GM18858 (cell line): ENCODE data around the gene SHBG.

ENCODE experiments used
- ATAC-seq: cut with Tn5 transposase; IDR thresholded peaks from one replicate; pipeline ENCODE4 v1.9.1; 2021; ENCODE audit not compliant: unreplicated experiment

SHBG gene

DNA sequence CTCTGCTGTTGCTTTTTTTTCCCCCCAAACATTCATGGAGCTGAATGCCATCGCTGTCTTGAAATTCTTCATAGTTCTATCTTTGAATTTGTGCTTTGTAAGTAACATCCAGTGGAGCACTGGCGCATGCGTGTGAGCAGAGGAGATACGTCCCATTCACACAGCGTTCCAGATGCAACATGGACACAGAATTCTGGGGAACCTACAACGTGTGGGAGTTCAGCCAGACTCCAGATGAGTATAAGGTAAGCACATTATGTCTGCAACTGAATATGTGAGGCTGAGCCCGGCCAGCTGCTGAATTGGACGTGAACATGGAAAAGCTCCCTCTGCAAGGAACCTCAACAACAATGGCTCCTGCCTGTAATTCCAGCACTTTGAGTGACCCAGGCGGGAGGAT is 16.5 kb downstream of the SHBG start:
- no peak for ATAC-seq

- no peak for ATAC-seq
Measured at GRCh38 chr17:7647018-7647417, 17.1 kb downstream of the SHBG start.

DNA sequence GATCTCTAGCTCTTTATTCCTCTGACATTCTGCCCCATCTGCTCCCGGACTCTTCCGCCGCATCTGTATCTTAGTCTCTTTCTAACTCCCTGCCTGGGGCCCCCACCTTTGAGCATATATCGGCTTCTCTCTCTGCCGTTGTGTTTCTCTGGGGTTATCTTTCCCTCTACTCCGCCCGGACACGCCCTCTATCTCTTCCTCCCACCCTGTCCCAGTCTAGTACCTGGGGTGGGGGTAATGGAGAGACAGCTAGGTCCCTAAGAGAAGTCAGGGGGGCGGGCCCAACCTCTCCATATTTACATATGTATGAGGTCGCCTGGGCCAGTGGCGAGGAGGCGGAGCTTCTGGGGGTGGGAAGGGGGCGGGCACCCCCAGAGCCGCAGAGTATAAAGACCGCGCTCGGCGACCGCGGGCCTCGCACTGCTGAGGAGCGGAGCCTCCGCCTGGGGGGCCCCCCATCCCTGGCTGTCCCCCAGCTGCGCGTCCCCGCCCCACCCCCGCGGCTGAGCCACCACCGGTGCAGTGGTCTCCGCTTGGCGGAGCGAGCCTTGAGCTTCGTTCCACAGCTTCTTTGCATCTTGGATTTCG is 20.7 kb downstream of the SHBG start, which contains the start of gene ATP1B2:
TSS of gene ATP1B2 (plus strand) at position 418 of the 588 bp plus-strand sequence. CDS start 593 bp downstream, outside the sequence.
- no peak for ATAC-seq

GRCh38 chr17:7651097-7651664 is 21.2 kb downstream of the SHBG start:
- ATAC-seq = no peak

- no peak for ATAC-seq
Measured at GRCh38 chr17:7651665-7652387, 21.9 kb downstream of the SHBG start.

GRCh38 chr17:7652388-7653356 is 22.7 kb downstream of the SHBG start:
- no peak for ATAC-seq

DNA sequence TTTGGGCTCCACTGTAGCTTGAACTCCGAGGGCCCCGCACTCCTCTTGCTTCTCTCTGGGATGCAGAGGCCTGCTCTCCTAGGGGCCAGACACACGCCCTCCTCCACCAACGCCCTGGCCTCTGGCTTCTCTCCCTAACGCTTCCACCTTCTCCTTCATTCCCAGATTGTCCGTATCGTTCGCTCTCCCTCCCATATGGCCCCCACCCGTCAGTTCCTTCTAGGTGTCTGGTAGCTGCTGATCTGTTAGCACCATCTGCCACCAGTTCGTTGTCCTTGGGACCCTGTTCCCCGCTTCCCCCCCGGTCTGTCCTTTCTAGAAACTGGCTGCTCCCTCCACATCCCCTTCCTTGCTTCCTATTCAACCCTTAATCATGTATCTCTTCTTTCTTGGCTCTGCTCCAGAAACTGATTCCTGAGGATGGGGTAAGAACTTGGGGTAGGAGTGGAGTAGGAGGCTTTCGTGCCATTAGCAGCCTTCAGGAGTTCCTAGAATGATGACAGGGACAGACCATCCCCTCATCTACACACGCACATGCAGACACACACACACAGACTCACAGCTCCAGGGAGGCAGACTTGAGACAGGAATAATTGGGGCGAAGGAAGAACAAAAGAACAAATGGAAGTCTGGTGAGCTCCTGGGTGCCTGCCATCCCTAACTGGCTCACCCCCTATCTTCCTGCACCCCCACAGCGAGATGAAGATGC is 25.1 kb downstream of the SHBG start:
- no peak for ATAC-seq

DNA sequence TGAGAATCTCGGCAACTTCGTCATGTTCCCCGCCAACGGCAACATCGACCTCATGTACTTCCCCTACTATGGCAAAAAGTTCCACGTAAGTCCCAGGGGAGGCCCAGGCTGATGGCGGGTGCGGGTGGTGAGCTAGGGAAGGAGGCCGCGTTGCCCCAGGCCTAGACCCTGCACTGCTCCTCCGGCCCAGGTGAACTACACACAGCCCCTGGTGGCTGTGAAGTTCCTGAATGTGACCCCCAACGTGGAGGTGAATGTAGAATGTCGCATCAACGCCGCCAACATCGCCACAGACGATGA is 25.6 kb downstream of the SHBG start:
- ATAC-seq = no peak

GRCh38 chr17:7656958-7657609 is 27.1 kb downstream of the SHBG start:
- no peak for ATAC-seq

- no peak for ATAC-seq
Measured at GRCh38 chr17:7667656-7668406, 37.9 kb downstream of the SHBG start.

DNA sequence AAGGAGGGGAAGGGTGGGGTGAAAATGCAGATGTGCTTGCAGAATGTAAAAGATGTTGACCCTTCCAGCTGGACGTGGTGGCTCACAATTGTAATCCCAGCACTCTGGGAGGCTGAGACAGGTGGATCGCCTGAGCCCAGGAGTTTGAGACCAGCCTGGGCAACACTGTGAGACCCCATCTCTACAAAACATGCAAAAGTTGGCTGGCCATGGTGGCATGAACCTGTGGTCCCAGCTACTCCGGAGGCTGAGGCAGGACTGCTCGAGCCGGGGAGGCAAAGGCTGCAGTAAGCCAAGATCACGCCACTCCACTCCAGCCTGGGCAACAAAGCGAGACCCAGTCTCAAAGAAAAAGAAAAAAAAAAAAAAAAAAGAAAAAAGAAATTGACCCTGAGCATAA is 38.5 kb downstream of the SHBG start:
- no peak for ATAC-seq

- ATAC-seq = no peak
Measured at GRCh38 chr17:7673239-7673638, 43.3 kb downstream of the SHBG start.

GRCh38 chr17:7674934-7675333 is 45.0 kb downstream of the SHBG start:
- no peak for ATAC-seq

DNA sequence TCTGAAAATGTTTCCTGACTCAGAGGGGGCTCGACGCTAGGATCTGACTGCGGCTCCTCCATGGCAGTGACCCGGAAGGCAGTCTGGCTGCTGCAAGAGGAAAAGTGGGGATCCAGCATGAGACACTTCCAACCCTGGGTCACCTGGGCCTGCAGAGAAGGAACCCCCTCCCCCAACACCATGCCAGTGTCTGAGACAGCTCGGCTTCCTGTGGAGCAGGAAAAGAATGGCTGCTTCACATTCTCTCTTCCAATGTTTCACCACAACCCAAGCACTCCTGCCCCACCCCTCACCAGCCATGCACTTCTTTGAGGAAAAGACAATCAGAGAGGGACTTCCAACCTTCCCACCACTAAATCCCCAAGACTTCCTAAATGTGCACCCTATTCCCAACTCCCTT is 46.6 kb downstream of the SHBG start:
- no peak for ATAC-seq

- ATAC-seq = no peak
Measured at GRCh38 chr17:7677388-7678067, 47.6 kb downstream of the SHBG start.
